OCI-LY3 (cell line): ENCODE results near the gene TRO.

ENCODE experiments used
- CTCF ChIP-seq: fragments of 200-600, 300-600 bp; sonication (generic); IDR thresholded peaks from 2 replicates; pipeline ENCODE4 v1.5.1; 2014; ENCODE audit warnings: antibody characterized with exemption, low read length, low read depth
- EZH2phosphoT487 ChIP-seq: fragments of 200-600 bp; shearing (Covaris generic); IDR thresholded peaks from 2 replicates; pipeline ENCODE4 v1.6.1; 2018; ENCODE audit warnings: antibody characterized with exemption, mixed run types, low read depth

DNA sequence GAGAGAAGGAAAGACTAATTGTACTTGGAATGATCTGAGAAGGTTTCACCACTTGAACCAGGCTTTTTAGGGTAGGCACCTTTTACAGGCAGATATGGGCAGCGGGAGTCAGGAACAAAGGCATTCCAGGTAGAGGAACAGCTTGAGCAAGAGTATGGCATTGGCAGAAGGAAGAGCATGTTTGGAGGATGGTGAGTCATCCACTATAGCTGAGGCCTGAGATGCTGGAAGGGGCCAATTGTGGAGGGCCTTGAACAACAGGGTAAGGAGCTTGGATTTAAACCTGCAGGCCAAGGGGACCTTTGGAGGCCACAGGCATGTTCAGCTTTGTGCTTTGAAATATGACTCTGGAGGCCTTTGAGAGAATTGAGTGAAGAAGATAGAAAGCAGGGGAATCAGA lies 41.1 kb downstream of the TRO start:
- TF ChIP-seq CTCF = no peak
- no peak for TF ChIP-seq EZH2phosphoT487
